ENCODE results near the gene TRIM62. TPM values are rescaled to one million over a fixed set of nuclear protein-coding genes. Genes with fewer than 3 reads are reported as not detected.

TRIM62 gene
- total RNA-seq, 1 donor from 2014 or later, result 4.8 TPM

DNA sequence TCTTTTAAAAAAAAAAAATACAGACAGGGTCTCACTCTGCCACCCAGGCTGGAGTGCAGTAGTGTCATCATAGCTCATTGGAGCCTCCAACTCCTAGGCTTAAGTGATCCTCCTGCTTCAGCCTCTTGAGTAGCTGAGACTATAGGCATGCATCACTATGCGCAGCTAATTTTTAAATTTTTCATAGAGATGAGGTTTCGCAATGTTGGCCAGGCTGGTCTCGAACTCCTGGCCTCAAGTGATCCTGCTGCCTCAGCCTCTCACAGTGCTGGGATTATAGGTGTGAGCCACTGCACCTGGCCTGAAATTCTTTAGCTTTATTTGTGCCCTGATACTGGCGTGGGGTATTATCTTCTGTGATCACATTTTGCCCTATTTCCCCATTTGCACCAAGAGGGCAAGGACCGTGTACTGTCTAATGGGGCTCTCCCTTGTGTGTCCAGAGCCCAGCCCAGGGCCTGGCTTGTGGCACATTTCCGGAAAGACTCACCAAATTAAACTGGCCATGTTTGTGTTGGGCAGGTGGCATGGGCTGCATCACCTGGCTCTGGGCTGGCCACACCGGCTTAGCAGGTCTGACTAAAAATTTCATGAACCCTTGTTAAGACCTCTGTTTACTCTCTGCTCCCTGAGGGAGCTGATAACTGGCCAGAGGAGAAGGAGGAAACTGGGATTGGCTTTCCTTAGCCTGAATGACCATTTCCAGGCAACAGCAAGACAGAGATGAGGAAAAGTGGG, 32.2 kb downstream of the TRIM62 start:
- no peaks in the 10 kb centered on the region for H3K27me3 ChIP-seq (ENCODE audit: control insufficient read depth, insufficient read depth, low read length)
- H3K4me3 ChIP-seq (ENCODE audit: low read depth, low read length), result no peak overlapping the region
- peaks cover 3% of the 10 kb centered on the region for H3K36me3 ChIP-seq (ENCODE audit: control insufficient read depth, insufficient read depth, low read length)
- DNase-seq (ENCODE audit: low read depth), result no peak
- TF ChIP-seq, protein P1, sequence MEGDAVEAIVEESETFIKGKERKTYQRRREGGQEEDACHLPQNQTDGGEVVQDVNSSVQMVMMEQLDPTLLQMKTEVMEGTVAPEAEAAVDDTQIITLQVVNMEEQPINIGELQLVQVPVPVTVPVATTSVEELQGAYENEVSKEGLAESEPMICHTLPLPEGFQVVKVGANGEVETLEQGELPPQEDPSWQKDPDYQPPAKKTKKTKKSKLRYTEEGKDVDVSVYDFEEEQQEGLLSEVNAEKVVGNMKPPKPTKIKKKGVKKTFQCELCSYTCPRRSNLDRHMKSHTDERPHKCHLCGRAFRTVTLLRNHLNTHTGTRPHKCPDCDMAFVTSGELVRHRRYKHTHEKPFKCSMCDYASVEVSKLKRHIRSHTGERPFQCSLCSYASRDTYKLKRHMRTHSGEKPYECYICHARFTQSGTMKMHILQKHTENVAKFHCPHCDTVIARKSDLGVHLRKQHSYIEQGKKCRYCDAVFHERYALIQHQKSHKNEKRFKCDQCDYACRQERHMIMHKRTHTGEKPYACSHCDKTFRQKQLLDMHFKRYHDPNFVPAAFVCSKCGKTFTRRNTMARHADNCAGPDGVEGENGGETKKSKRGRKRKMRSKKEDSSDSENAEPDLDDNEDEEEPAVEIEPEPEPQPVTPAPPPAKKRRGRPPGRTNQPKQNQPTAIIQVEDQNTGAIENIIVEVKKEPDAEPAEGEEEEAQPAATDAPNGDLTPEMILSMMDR (IDR thresholded peaks at IDR 0.05; ENCODE audit: insufficient read depth, low read length, poor library complexity, severe bottlenecking), result no peak

DNA sequence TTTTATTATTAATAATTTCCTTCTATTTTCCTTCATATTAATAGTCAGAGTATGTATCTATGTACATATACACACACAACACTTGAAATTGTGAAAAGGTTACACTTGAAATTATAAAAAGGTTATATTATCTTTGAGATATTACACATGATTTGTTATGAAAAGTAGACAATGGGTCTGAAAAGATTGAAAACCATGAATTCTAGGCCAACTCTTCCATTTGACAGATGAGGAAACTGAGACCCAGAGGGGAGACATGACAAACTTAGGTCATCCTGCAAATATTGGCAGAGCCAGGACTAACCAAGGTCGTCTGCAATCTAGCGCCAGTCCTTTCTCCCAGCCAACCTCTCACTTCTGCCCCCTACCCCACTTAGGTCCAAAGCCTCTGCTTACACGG, 33.2 kb downstream of the TRIM62 start:
- no peak for DNase-seq (ENCODE audit: low read depth)
- TF ChIP-seq, protein P1 (IDR thresholded peaks at IDR 0.05; ENCODE audit: insufficient read depth, low read length, poor library complexity, severe bottlenecking), result no peak
- Histone ChIP-seq H3K4me3 (ENCODE audit: low read depth, low read length) (no peak overlapping the region), H3K36me3 (ENCODE audit: control insufficient read depth, insufficient read depth, low read length) (peaks cover 3% of the 10 kb centered on the region), H3K27me3 (ENCODE audit: control insufficient read depth, insufficient read depth, low read length) (no peaks in the 10 kb centered on the region)

DNA sequence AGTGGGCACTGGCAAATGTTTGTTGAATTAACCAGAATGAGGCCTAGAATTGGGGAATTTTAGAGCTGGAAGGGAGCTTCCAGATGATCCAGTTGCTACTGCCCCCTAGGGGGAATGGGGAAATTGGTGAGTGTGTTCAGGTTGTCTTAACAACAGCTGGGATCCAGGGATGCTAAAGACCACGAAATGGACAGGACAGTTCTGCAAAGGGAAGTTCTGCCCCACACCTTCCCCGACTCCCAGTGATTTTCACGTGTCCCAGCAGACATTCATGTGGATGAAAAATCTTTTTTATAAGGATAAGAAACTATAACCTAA, 33.9 kb downstream of the TRIM62 start:
- Histone ChIP-seq H3K36me3 (ENCODE audit: control insufficient read depth, insufficient read depth, low read length) (peaks cover 3% of the 10 kb centered on the region), H3K27me3 (ENCODE audit: control insufficient read depth, insufficient read depth, low read length) (no peaks in the 10 kb centered on the region), H3K4me3 (ENCODE audit: low read depth, low read length) (no peak overlapping the region)
- TF ChIP-seq, protein P1 (IDR thresholded peaks at IDR 0.05; ENCODE audit: insufficient read depth, low read length, poor library complexity, severe bottlenecking), result peak; percentile 46
- DNase-seq (ENCODE audit: low read depth), result no peak

DNA sequence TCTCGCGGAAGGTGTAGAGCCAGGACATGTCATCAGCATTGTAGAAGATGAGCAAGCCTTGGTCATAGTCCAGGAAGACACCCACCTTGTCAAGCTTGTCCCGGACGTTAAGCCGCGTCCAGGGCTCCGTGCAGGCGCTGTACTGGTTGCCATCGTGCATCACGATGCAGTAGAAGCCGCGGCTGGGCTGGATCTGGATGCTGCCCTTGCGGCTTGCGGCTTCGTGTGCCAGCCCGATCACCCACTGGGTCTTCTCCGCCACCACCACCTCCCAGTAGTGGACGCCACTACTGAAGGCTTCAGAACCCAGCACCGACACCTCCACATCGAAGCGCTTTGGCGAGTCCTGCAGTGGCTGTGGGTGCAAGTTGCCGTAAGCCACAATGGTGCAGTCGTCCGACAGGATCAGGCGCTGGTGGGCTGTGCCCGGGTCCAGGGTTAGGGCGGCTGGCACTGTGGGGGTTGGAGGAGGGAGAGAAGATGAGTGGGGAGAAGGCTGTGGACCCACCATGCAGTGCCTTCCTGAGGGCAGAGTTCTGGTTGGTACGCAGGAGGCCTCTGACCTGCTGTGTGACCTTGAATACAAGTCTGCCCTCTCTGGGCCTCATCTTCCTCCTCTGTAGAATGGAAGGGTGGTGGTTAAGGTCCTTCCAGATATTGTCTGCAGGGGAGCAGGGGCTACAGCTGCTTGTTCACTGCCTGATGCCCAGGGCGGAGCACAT, 34.4 kb downstream of the TRIM62 start:
- TF ChIP-seq, protein P1 (IDR thresholded peaks at IDR 0.05; ENCODE audit: insufficient read depth, low read length, poor library complexity, severe bottlenecking), result no peak
- no peak for DNase-seq (ENCODE audit: low read depth)

DNA sequence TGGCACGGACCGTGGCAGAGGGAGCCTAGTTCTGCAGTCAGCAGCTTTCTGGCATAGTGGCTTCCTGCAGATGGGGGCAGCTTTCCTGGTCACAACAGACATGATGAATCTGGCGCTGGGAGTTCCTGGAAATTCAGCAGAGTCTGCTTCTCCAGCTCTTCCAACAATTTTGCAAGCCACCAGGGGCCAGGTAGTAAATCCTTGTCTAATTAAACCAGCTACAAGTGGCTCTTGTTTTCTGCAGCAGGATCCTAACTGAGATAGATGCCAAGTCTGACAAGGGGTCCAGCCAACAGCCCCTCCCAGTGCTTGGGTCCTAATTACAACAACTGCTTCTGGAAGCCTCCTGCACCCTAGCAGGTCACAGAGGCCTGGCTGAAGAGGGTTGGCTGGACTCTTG, 35.8 kb downstream of the TRIM62 start:
- Histone ChIP-seq H3K27me3 (ENCODE audit: control insufficient read depth, insufficient read depth, low read length) (no peaks in the 10 kb centered on the region), H3K4me3 (ENCODE audit: low read depth, low read length) (no peak overlapping the region), H3K36me3 (ENCODE audit: control insufficient read depth, insufficient read depth, low read length) (no peaks in the 10 kb centered on the region)
- TF ChIP-seq, protein P1 (IDR thresholded peaks at IDR 0.05; ENCODE audit: insufficient read depth, low read length, poor library complexity, severe bottlenecking), result no peak
- no peak for DNase-seq (ENCODE audit: low read depth)

More for the DNA sequence above, 34.4 kb downstream of the TRIM62 start:
- peaks cover 3% of the 10 kb centered on the region for H3K36me3 ChIP-seq (ENCODE audit: control insufficient read depth, insufficient read depth, low read length)
- H3K27me3 ChIP-seq (ENCODE audit: control insufficient read depth, insufficient read depth, low read length), result no peaks in the 10 kb centered on the region
- H3K4me3 ChIP-seq (ENCODE audit: low read depth, low read length), result no peak overlapping the region

Measured in kidney epithelial cell (primary cell).